HG02938 (cell line): ENCODE data around the gene LPO.

Source experiments
- ATAC-seq: cut with Tn5 transposase; IDR thresholded peaks from one replicate; pipeline ENCODE4 v1.9.1; 2021; ENCODE audit warnings: mild to moderate bottlenecking, moderate library complexity; ENCODE audit not compliant: unreplicated experiment

Gene LPO

DNA sequence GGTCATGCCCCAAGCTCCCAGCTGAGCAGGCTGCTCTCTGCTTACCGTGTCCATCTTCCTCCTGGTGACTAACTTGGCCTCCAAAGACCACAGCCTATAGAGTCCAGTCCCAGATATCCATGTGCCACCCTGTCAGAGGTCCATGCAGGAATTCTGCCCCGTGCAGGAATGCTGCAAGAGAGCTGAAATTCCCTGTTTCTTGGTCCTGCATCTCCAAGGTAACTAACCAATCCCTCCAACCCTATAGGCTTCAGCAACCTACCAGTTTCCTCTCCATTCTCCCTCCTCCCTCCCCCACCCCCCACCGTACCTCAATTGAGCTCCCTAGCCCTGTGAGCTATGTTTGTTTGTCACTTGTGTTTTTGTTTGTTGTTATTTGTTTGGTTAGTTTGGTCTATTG is 9.7 kb upstream of the LPO start:
- ATAC-seq = no peak

DNA sequence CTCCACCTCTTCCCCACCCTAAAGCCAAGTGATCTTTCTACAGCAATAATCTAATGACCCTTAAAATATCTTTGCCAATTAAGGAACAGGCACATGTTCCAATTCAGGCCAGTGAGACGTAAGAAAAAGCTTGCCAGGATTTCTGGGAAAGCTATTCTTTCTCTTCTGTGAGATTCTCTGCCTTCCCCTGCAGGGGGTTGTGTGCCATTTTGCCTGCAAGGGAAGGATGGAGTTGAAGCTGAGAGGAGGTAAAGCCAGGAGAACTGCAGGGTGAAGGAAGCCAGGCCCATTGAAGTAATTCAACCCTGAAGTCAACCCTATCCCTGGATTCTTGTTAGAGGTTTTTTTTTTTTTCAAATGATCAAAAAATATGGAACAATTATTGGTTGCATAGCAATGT is 9.0 kb upstream of the LPO start:
- ATAC-seq = no peak

DNA sequence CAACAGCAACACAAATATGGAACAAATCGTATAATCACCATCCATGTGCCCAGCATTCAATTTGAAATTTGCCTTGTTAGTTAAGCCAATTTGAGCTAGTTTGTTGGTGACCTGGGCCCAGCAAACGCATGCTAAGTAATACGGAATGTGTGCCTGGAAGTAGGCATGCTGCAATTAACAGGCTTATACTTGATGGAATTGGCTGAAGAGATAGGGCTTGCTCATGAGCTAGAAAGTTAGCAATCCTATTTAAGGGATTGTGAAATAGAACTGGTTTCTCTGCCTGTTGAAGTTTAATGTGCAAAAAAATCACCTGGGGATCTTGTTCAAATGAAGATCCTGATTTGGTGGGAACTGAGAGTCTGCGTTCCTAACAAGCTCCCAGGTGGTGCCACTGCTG is 8.5 kb upstream of the LPO start:
- no peak for ATAC-seq

- no peak for ATAC-seq
Observed at GRCh38 chr17:58231641-58232040, 6.7 kb upstream of the LPO start.

DNA sequence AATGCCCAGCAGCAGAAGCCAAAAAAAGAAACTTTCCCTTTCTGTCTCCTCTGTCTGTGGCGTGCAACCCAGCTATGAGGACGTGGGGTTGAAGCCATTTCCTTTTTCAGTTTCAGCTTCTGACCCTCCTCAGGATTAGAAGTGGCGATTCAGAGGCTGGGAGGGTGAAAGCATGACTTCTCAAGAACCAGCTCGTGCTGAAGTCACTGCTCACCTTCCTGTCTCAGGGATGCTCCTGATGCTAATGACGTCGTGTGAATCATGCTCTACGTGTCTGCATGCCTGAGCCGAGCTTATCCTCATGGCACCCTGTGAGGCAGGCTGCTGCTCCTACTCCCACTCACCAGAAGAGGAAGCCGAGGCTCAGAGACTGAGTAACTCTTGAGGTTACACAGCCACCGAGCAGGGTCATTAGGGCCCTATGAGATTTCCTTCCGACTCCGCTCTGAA is 5.7 kb upstream of the LPO start:
- peak; percentile 71 for ATAC-seq

GRCh38 chr17:58233543-58233942 is 4.8 kb upstream of the LPO start:
- peak; percentile 61 for ATAC-seq

- no peak for ATAC-seq
Observed at GRCh38 chr17:58234512-58234911, 3.9 kb upstream of the LPO start.

DNA sequence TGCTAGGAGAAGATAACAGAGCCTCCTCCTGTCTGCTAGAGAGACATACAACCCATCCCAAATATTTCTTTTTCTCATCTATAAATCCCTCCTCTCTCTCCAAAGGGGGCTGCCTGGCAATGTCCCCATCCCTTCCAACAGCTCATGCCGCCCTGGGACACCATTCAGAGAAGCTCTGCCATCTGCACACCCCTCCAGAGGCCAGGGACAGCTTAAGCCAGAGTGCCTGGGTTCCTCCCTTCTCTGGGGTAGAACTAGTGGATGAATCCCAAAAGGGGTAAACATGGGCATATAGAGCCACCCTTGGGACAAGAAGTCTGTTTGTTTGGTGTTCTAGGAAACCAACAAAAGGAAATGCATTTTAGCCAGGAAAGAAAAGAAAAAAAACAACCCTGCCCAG is 2.6 kb upstream of the LPO start:
- no peak for ATAC-seq

DNA sequence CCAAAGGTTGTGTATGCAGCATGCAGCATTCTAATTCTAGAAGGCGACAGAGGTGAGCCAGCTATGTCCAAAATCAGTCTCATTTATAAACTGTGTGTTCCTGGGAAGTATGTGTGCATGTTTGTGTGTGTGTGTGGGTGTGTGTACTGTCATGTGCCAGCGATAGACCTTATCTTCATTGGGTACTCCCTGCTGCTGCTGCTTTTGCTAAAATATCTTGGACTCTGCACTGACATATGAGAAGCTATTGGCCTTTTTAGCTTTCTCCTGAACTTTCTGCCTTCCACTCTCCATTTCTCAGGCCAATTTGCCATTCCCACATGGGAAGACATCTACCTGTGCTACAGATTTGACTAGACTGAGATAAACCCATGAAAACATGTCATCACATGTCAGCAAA is 2.0 kb upstream of the LPO start:
- no peak for ATAC-seq

- ATAC-seq = no peak
Observed at GRCh38 chr17:58239987-58240386, 1.6 kb downstream of the LPO start.

DNA sequence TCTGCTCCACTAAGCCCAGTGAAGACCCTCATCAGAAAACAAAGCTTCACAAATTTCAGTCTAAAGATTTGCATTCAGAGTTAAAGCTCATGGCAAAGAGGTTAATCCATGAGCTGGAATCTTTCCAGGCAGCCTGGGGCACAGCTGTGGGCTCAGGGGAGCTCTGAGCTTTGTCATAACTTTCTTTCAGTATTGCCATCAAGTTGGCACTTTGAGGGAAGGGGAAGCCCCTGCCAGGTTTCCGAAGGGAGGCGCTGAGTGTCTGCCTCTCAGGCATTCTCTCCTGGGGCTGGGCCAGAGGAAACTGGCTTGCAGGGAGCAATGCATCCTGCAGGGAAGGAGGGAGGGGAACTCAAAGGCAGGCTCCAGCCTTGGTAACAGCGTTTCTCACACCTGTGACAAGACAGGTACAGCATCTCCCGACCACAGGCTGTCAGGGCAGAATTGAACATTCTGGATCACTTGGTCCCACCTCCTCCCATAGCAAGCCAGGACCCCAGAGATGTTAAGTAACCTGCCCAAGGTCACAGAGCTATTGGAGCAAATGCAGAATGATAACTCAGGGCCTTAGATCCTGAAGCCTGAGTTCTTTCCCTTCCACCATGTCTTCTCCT is 3.9 kb downstream of the LPO start:
- ATAC-seq = no peak

DNA sequence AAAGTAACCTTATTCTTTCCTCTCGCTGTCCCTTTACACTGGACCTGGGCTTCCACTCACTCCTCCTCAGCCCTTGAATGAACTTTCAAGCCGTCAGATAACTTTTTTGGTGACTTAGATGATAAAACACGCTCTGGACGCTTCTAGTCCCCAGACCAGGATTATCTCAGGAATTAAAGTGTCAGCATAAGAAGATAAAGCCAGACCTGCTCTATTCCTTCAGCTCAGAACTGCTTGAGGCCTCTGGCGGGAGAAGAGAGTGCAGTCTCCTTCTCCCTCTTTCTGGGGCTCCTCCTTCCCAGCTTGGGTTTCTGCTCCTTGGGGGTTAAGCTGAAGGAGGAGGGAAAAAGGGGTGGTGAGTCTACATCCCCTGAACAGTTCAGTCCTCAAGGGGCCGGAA is 6.6 kb downstream of the LPO start:
- ATAC-seq = no peak

DNA sequence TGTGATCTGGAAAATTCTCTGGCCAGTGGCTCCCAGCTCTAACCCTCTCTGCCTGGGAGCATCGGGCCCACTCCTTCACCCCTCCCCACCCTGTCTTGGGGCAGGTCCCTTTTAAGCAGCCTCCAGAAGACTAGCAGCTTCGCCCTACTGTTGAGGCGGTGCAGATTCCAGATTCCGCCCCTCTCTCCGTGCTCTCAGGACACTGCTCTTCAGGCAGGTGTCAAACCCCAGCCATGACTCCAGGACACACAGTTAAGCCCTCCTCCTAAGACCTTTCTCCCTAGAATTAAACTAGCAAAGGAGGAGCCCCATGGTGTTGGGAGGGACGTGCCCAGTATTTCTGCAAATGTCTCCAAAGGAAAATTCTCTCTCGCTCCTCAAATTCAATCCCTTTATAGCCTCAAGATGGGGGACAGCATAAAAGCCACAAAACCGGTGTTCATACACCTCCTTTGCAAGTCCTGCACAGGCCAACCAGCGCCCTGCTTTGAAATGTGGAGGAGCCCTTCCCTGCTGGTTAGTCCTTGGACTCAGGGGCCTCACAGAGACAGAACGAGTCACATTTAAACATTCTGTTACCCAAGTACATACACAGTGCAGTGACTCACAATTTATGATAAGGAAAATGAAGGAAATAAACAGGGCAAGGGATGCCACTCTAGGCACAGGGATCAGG is 7.2 kb downstream of the LPO start:
- no peak for ATAC-seq

GRCh38 chr17:58246104-58246740 is 7.8 kb downstream of the LPO start:
- no peak for ATAC-seq

GRCh38 chr17:58246781-58247180 is 8.4 kb downstream of the LPO start:
- no peak for ATAC-seq

DNA sequence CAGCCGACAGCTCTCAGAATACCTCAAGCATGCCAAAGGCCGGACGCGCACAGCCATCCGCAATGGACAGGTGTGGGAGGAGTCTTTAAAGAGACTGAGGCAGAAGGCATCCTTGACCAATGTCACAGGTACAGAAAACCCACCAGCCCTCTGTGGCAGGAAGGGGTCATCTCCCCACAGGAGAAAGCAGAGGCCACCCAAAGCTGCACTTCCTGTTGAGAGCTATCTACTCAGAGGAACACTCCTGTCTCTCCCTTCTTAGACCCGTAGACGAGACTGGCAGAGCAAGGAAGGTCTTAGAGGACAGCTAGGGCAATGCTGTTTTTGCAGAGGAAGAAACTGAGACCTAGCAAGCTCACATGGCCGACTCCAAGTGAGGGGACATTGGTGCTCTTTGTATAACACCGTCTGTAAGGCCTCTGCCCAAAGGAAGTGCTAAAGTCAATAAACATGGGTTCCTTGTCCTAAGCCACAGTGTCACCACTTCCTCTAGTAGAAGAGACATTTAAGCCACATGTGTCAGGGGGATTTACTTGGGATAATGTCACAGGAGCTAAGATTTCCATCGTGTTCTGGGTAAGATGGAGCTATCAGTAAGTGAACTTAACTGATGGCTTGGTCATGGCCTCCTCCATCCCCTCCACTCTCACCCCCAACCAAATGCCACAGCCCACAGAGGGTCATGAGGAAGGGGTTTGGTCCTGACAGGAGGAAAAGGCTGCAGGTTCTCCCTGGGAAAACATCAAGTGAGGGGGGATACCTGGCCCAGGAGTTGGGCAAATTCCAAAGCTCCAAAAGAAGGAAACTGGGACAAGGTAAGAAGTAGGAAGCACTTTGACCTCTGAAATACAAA is 9.4 kb downstream of the LPO start:
- no peak for ATAC-seq

DNA sequence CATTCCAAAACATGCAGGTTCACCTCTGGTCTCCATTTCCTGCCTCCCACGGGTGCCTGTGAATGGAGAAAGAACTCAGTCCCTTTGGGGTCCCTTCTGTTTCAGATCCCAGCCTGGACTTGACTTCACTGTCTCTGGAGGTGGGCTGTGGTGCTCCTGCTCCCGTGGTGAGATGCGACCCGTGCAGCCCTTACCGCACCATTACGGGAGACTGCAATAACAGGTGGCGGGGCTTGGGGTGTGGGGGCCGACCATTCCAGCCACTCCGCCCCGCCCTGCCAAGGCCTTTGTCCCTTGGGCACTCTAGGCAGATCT is 10.5 kb downstream of the LPO start:
- ATAC-seq = no peak

- peak; percentile 49 for ATAC-seq
Observed at GRCh38 chr17:58249270-58250133, 11.1 kb downstream of the LPO start.

DNA sequence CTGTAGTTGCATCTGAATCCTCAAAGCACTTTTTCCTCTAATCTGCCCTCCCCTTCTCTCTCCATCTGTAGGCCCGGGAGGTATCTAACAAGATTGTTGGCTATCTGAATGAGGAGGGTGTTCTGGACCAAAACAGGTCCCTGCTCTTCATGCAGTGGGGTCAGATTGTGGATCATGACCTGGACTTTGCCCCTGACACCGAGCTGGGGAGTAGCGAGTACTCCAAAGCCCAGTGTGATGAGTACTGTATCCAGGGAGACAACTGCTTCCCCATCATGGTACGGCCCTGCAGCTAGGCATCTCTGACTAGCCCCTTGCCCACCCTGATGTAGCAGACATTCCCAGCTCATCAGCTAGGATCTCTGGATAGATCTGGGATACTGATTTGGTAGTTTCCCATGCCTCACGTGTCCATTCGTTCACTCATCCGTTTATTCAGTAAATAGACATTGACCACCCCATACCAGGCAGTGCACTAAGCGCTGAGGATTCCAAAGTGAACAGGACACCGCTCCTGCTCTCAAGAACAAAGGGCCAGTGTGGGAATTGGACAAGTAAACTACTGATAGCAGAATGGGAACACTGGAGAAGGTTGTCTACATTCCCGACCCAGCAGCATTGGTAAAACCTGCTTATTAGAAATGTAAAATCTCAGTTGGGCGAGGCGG is 12.1 kb downstream of the LPO start:
- no peak for ATAC-seq

DNA sequence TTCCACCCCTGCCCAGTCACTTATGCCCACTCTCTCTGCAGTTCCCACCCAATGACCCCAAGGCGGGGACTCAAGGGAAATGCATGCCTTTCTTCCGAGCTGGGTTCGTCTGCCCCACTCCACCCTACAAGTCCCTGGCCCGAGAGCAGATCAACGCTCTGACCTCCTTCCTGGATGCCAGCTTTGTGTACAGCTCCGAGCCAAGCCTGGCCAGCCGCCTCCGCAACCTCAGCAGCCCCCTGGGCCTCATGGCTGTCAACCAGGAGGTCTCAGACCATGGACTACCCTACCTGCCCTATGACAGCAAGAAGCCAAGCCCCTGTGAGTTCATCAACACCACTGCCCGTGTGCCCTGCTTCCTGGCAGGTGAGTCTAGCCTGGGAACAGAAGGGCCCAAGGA is 13.8 kb downstream of the LPO start:
- ATAC-seq = no peak
